ENCODE data around the gene S100A13. TPM values are rescaled to one million over a fixed set of nuclear protein-coding genes. Genes with fewer than 3 reads are reported as not detected.

Gene S100A13
- total RNA-seq, 6 experiments from 2014 or later = 162 to 225 (median 208) TPM

GRCh38 chr1:153619171-153619570 is 8.1 kb downstream of the S100A13 start:
- Mint-ChIP-seq H3K27me3 (ENCODE audit: insufficient read depth) (peaks cover 3% of the 10 kb centered on the region; the same call in 1 of the 2 replicates), H3K9me3 (no peaks in the 10 kb centered on the region), H3K4me3 (no peak overlapping the region), H3K4me1 (ENCODE audit: low read depth) (peaks cover 41% of the 10 kb centered on the region), H3K36me3 (ENCODE audit: low read depth) (peaks cover 24% of the 10 kb centered on the region), H3K27ac (no peak overlapping the region)
- no peak for DNase-seq
- TF ChIP-seq, protein P1, sequence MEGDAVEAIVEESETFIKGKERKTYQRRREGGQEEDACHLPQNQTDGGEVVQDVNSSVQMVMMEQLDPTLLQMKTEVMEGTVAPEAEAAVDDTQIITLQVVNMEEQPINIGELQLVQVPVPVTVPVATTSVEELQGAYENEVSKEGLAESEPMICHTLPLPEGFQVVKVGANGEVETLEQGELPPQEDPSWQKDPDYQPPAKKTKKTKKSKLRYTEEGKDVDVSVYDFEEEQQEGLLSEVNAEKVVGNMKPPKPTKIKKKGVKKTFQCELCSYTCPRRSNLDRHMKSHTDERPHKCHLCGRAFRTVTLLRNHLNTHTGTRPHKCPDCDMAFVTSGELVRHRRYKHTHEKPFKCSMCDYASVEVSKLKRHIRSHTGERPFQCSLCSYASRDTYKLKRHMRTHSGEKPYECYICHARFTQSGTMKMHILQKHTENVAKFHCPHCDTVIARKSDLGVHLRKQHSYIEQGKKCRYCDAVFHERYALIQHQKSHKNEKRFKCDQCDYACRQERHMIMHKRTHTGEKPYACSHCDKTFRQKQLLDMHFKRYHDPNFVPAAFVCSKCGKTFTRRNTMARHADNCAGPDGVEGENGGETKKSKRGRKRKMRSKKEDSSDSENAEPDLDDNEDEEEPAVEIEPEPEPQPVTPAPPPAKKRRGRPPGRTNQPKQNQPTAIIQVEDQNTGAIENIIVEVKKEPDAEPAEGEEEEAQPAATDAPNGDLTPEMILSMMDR (IDR thresholded peaks at IDR 0.05) = no peak

GRCh38 chr1:153617663-153618062 is 9.6 kb downstream of the S100A13 start:
- Mint-ChIP-seq H3K36me3 (ENCODE audit: low read depth) (peaks cover 13% of the 10 kb centered on the region), H3K27me3 (ENCODE audit: insufficient read depth) (peaks cover 3% of the 10 kb centered on the region; the same call in 1 of the 2 replicates), H3K4me3 (no peak overlapping the region), H3K4me1 (ENCODE audit: low read depth) (peaks cover 44% of the 10 kb centered on the region), H3K9me3 (no peaks in the 10 kb centered on the region), H3K27ac (peak overlapping the region; percentile 73)
- DNase-seq = peak; percentile 71
- TF ChIP-seq, protein P1 (IDR thresholded peaks at IDR 0.05) = peak; percentile 91

- no peak for DNase-seq
- H3K27ac Mint-ChIP-seq = peak overlapping the region; percentile 73
- H3K4me3 Mint-ChIP-seq = peak overlapping the region; percentile 16; the same call in 1 of the 2 replicates
- H3K36me3 Mint-ChIP-seq (ENCODE audit: low read depth) = peaks cover 11% of the 10 kb centered on the region
- peaks cover 3% of the 10 kb centered on the region; the same call in 1 of the 2 replicates for H3K27me3 Mint-ChIP-seq (ENCODE audit: insufficient read depth)
- TF ChIP-seq, protein P1 (IDR thresholded peaks at IDR 0.05) = no peak
- no peaks in the 10 kb centered on the region for H3K9me3 Mint-ChIP-seq
- H3K4me1 Mint-ChIP-seq (ENCODE audit: low read depth) = peaks cover 44% of the 10 kb centered on the region
These were observed 10.4 kb downstream of the S100A13 start for GRCh38 chr1:153616917-153617311.

DNA sequence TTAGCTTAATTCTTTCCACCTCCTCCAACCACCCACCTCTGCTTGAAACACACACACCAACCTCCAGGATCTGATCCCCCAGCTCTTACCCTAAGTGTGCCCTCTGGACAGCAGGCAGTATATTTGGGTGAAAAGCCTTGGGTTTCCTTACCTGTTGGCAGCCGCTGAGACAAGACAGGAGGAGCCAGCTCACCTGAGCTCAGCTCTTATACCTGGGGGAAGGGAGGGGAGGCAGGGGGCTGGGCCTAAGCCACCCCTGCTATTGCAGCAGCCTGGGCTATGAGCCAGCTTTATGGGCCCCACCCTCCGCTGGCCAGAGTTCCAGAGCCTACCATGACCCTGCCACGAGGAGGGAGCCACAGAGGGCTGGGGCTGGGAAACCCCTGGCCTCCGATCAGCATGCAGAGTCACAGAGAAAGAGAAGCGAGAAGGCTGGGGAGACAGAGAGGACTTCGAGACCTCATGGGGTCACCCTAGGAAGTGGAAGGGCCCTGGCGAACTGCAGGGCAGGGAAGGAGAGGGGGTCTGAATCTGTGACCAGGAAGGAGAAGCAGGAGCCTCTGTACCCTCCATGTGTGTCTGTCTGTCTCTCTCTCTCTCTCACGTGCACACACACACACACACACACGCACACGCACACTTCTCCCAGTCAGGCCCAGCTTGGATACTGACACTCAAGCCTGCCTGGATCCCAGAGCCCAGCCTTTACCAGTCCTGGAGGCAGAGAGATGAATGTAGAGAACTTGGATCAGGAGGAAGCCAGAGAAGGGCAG is 11.0 kb downstream of the S100A13 start, which contains the start of gene S100A14:
Gene S100A14 (minus strand): TSS at position 182 of the 773 bp plus-strand sequence. CDS start 467 bp downstream, outside the sequence.
- Mint-ChIP-seq H3K4me3 (peak within 1 kb of the TSS; percentile 16; the same call in 1 of the 2 replicates), H3K9me3 (no peaks in the 10 kb centered on the region), H3K36me3 (ENCODE audit: low read depth) (peaks cover 17% of the 10 kb centered on the region), H3K27me3 (ENCODE audit: insufficient read depth) (peaks cover 3% of the 10 kb centered on the region; the same call in 1 of the 2 replicates), H3K27ac (peak within 1 kb of the TSS; percentile 73), H3K4me1 (ENCODE audit: low read depth) (peaks cover 49% of the 10 kb centered on the region)
- TF ChIP-seq, protein P1 (IDR thresholded peaks at IDR 0.05) = no peak
- no peak for DNase-seq

DNA sequence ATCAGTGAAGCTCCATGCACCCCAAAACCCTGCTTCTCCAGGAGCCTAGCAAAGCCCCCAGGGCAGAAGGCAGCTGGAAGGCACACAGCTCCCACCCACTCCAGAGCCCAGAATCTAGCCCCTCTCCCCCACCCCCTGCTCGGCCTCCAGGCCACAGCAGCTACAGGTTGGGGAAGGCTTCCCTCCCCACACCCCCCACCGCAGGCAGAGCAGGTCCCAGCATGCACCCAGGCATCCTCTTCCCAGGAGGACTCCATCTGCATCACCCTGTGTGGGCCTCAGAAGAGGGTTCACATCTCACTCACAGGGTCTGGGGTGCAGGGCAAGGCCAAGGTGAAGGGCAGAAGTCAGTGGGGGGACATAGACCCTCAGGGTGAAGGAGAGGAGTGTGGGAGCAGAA is 11.9 kb downstream of the S100A13 start:
- Mint-ChIP-seq H3K27ac (no peak overlapping the region), H3K27me3 (ENCODE audit: insufficient read depth) (peaks cover 3% of the 10 kb centered on the region; the same call in 1 of the 2 replicates), H3K36me3 (ENCODE audit: low read depth) (peaks cover 18% of the 10 kb centered on the region), H3K9me3 (no peaks in the 10 kb centered on the region), H3K4me3 (no peak overlapping the region), H3K4me1 (ENCODE audit: low read depth) (peaks cover 58% of the 10 kb centered on the region)
- no peak for DNase-seq
- TF ChIP-seq, protein P1 (IDR thresholded peaks at IDR 0.05) = no peak
